KMS-11 (cell line): ENCODE results near the gene KAT2A.
"Not testable (repeated sequence)": the region's sequence is repeated elsewhere in the genome, so short reads cannot be mapped to it uniquely, and the experiment has no call there.

Experiments used
- H2AFZ ChIP-seq: fragments of 200-600 bp; sonication (generic); 2 replicates; pipeline ENCODE4 v1.6.1; 2016; ENCODE audit warnings: antibody characterized with exemption, mixed run types, low read depth
- H3K27ac ChIP-seq: fragments of 200-600 bp; sonication (generic); 2 replicates; pipeline ENCODE4 v1.6.1; 2016; ENCODE audit warnings: mild to moderate bottlenecking, mixed run types
- H3K27me3 ChIP-seq: fragments of 200-600 bp; sonication (generic); 2 replicates; pipeline ENCODE4 v1.6.1; 2017; ENCODE audit warnings: mild to moderate bottlenecking, low read depth, mixed run types, moderate library complexity; ENCODE audit not compliant: insufficient read depth
- H3K36me3 ChIP-seq: fragments of 200-600 bp; sonication (generic); 2 replicates; pipeline ENCODE4 v1.6.1; 2017; ENCODE audit warnings: mild to moderate bottlenecking, mixed run types; ENCODE audit not compliant: insufficient read depth
- H3K4me1 ChIP-seq: fragments of 200-600 bp; sonication (generic); 2 replicates; pipeline ENCODE4 v1.6.1; 2016; ENCODE audit warnings: mild to moderate bottlenecking, low read depth, mixed run types; ENCODE audit not compliant: poor library complexity, severe bottlenecking
- H3K4me2 ChIP-seq: fragments of 200-600 bp; sonication (generic); 2 replicates; pipeline ENCODE4 v1.7.0; 2016; ENCODE audit warnings: mild to moderate bottlenecking, mixed run types
- H3K4me3 ChIP-seq: fragments of 200-600 bp; sonication (generic); IDR thresholded peaks from 2 replicates; pipeline ENCODE4 v1.6.1; 2017; ENCODE audit warnings: low read depth, low read length, mixed read lengths; ENCODE audit not compliant: insufficient read depth
- H3K79me2 ChIP-seq: fragments of 200-600 bp; sonication (generic); 2 replicates; pipeline ENCODE4 v1.6.1; 2016; ENCODE audit warnings: low read depth, mixed run types; ENCODE audit not compliant: insufficient read depth
- H3K9ac ChIP-seq: fragments of 200-600 bp; sonication (generic); 2 replicates; pipeline ENCODE4 v1.6.1; 2016; ENCODE audit warnings: mild to moderate bottlenecking, mixed run types
- H4K20me1 ChIP-seq: fragments of 200-600 bp; sonication (generic); 2 replicates; pipeline ENCODE4 v1.6.1; 2016; ENCODE audit warnings: mild to moderate bottlenecking, mixed run types; ENCODE audit not compliant: insufficient read depth
- CTCF ChIP-seq: fragments of 200-600 bp; sonication (generic); conservative IDR thresholded peaks from 2 replicates; pipeline ENCODE4 v1.6.1; 2017; ENCODE audit warnings: low read depth, mild to moderate bottlenecking, antibody characterized with exemption, low read length, moderate library complexity, mixed read lengths

The KAT2A gene

DNA sequence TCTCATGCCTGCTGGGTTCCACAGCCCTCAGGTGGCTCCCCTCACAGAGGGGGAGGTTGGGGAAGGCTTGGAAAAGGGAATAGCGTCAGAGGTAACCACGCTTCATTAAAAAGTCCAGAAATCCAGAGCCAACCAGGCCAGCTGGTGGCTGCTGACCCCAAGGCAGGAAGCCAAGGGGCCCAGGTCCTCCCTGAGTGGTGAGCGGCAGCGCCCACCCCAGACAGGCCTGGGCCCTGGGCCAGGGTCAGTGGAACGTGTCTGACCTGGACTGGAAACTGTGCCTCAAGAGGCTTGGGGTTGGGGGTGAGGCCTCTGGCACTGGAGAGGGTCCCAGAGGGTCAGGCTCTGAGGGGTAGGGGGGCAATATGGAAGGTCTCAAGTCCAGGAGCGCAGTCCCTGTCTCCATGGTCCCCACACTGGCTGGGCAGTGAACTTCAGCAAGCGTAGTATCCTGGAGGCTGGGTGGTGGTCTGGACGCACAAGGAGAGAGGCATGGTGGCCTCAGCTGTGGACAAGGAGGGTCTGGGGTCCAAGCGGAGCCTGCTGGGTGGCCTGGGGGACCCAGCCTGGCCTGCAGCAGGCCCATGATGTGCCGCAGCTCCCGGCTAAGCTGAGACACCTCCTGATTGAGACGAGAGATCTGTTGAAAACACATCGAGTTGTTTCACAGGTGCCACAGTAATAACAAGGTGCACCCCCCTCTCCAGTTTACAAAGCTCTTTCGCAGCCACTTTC, 38.8 kb upstream of the KAT2A start:
- H3K4me2 ChIP-seq, result no peak overlapping the region
- H2AFZ ChIP-seq, result no peak overlapping the region
- no peaks in the 10 kb centered on the region for H3K4me1 ChIP-seq
- no peaks in the 10 kb centered on the region for H3K36me3 ChIP-seq
- no peak overlapping the region for H3K4me3 ChIP-seq
- no peak overlapping the region for H3K9ac ChIP-seq
- no peaks in the 10 kb centered on the region for H3K79me2 ChIP-seq
- H3K27ac ChIP-seq, result no peak overlapping the region
- H3K27me3 ChIP-seq, result no peaks in the 10 kb centered on the region
- TF ChIP-seq CTCF, result no peak
- H4K20me1 ChIP-seq, result no peaks in the 10 kb centered on the region

- Histone ChIP-seq H3K4me3 (no peak overlapping the region), H3K27me3 (no peaks in the 10 kb centered on the region), H3K79me2 (peaks cover 41% of the 10 kb centered on the region), H2AFZ (peak overlapping the region; percentile 77), H3K36me3 (no peaks in the 10 kb centered on the region), H3K27ac (no peak overlapping the region), H3K4me1 (peaks cover 26% of the 10 kb centered on the region), H3K4me2 (peak overlapping the region; percentile 34; the same call in 1 of the 2 replicates), H3K9ac (no peak overlapping the region), H4K20me1 (no peaks in the 10 kb centered on the region)
- TF ChIP-seq CTCF, result no peak
These were observed 34.5 kb upstream of the KAT2A start for GRCh38 chr17:42155614-42156045.

- no peak for TF ChIP-seq CTCF
- peaks cover 26% of the 10 kb centered on the region for H3K4me1 ChIP-seq
- peaks cover 46% of the 10 kb centered on the region for H3K79me2 ChIP-seq
- H4K20me1 ChIP-seq, result no peaks in the 10 kb centered on the region
- H3K27ac ChIP-seq, result peak overlapping the region; percentile 10; the same call in 1 of the 2 replicates
- H3K27me3 ChIP-seq, result no peaks in the 10 kb centered on the region
- peak overlapping the region; percentile 74 for H3K4me2 ChIP-seq
- peak overlapping the region; percentile 52 for H2AFZ ChIP-seq
- H3K9ac ChIP-seq, result peak overlapping the region; percentile 70; the same call in 1 of the 2 replicates
- H3K4me3 ChIP-seq, result peak overlapping the region; percentile 61
- no peaks in the 10 kb centered on the region for H3K36me3 ChIP-seq
These were observed 33.0 kb upstream of the KAT2A start for GRCh38 chr17:42153919-42154742.

- Histone ChIP-seq H3K27me3 (no peaks in the 10 kb centered on the region), H3K36me3 (no peaks in the 10 kb centered on the region; the same call in 1 of the 2 replicates), H3K27ac (no peak overlapping the region), H3K4me1 (peaks cover 7% of the 10 kb centered on the region), H4K20me1 (peaks cover 9% of the 10 kb centered on the region; the same call in 1 of the 2 replicates), H2AFZ (no peak overlapping the region), H3K79me2 (peaks cover 84% of the 10 kb centered on the region), H3K4me3 (no peak overlapping the region), H3K4me2 (no peak overlapping the region), H3K9ac (no peak overlapping the region)
- TF ChIP-seq CTCF, result no peak
These were observed 25.9 kb upstream of the KAT2A start for GRCh38 chr17:42146911-42147607.

GRCh38 chr17:42143138-42143537, 22.0 kb upstream of the KAT2A start:
- H3K4me2 ChIP-seq, H2AFZ ChIP-seq, H3K27me3 ChIP-seq, H3K4me3 ChIP-seq, H3K9ac ChIP-seq, H3K4me1 ChIP-seq, H3K27ac ChIP-seq, H3K36me3 ChIP-seq: not testable (repeated sequence)
- peaks cover 85% of the 10 kb centered on the region for H3K79me2 ChIP-seq
- H4K20me1 ChIP-seq, result peaks cover 14% of the 10 kb centered on the region; the same call in 1 of the 2 replicates
